AG09319 (cell line): Measurements from ENCODE around the gene SULF2.

Source experiments
- DNase-seq: peaks from one replicate; pipeline ENCODE4 v3.0.0-alpha.2; 2010; ENCODE audit warnings: low read depth; ENCODE audit errors: extremely low read depth
- CTCF ChIP-seq: IDR thresholded peaks from 2 replicates; pipeline ENCODE4 v1.5.1; 2011; ENCODE audit warnings: low read depth, mild to moderate bottlenecking, inconsistent platforms, low read length, moderate library complexity

Gene SULF2

GRCh38 chr20:47663354-47664067 lies 121.8 kb downstream of the SULF2 start:
- DNase-seq, result peak; percentile 46
- peak; percentile 99 for TF ChIP-seq CTCF

- no peak for DNase-seq
- TF ChIP-seq CTCF, result no peak
Observed at GRCh38 chr20:47662483-47663353, 122.6 kb downstream of the SULF2 start.

- no peak for TF ChIP-seq CTCF
- no peak for DNase-seq
Observed at GRCh38 chr20:47661714-47662113, 123.6 kb downstream of the SULF2 start.

- TF ChIP-seq CTCF, result no peak
- DNase-seq, result no peak
Observed at GRCh38 chr20:47660983-47661700, 124.1 kb downstream of the SULF2 start.

- TF ChIP-seq CTCF, result no peak
Observed at GRCh38 chr20:47660602-47660905, 124.7 kb downstream of the SULF2 start.

GRCh38 chr20:47659904-47660601 lies 125.2 kb downstream of the SULF2 start:
- no peak for TF ChIP-seq CTCF
- DNase-seq, result no peak

More at GRCh38 chr20:47660602-47660905, 124.7 kb downstream of the SULF2 start:
- no peak for DNase-seq
